Measurements from ENCODE around the gene SOX30. TPM values are rescaled to one million over a fixed set of nuclear protein-coding genes. Genes with fewer than 3 reads are reported as not detected.

SOX30 gene
- total RNA-seq, 1 experiment from 2014 or later: 0.42 TPM

- Histone ChIP-seq H3K27me3 (ENCODE audit: control insufficient read depth, insufficient read depth, low read length) (no peaks in the 10 kb centered on the region; the same call in none of the 2 replicates), H3K36me3 (replicated peaks; ENCODE audit: control insufficient read depth, insufficient read depth, low read length) (no peaks in the 10 kb centered on the region), H3K4me3 (ENCODE audit: insufficient read depth, low read depth, low read length) (no peak overlapping the region)
- no peak for DNase-seq
Observed at GRCh38 chr5:157648275-157648990, 3.8 kb downstream of the SOX30 start.

GRCh38 chr5:157640406-157641066, 11.7 kb downstream of the SOX30 start:
- no peak for DNase-seq
- Histone ChIP-seq H3K36me3 (replicated peaks; ENCODE audit: control insufficient read depth, insufficient read depth, low read length) (no peaks in the 10 kb centered on the region), H3K27me3 (ENCODE audit: control insufficient read depth, insufficient read depth, low read length) (no peaks in the 10 kb centered on the region), H3K4me3 (ENCODE audit: insufficient read depth, low read depth, low read length) (no peak overlapping the region)

- Histone ChIP-seq H3K36me3 (replicated peaks; ENCODE audit: control insufficient read depth, insufficient read depth, low read length) (no peaks in the 10 kb centered on the region), H3K27me3 (ENCODE audit: control insufficient read depth, insufficient read depth, low read length) (no peaks in the 10 kb centered on the region), H3K4me3 (ENCODE audit: insufficient read depth, low read depth, low read length) (no peak overlapping the region)
- DNase-seq: no peak
Observed at GRCh38 chr5:157630341-157630740, 21.9 kb downstream of the SOX30 start.

GRCh38 chr5:157626831-157627230, 25.4 kb downstream of the SOX30 start:
- no peak for DNase-seq
- H3K27me3 ChIP-seq (ENCODE audit: control insufficient read depth, insufficient read depth, low read length): no peaks in the 10 kb centered on the region
- H3K36me3 ChIP-seq (replicated peaks; ENCODE audit: control insufficient read depth, insufficient read depth, low read length): no peaks in the 10 kb centered on the region
- H3K4me3 ChIP-seq (ENCODE audit: insufficient read depth, low read depth, low read length): no peak overlapping the region

- H3K27me3 ChIP-seq (ENCODE audit: control insufficient read depth, insufficient read depth, low read length): no peaks in the 10 kb centered on the region
Observed at GRCh38 chr5:157624144-157624543, 28.1 kb downstream of the SOX30 start.

GRCh38 chr5:157620776-157621175, 31.5 kb downstream of the SOX30 start:
- DNase-seq: no peak
- H3K36me3 ChIP-seq (replicated peaks; ENCODE audit: control insufficient read depth, insufficient read depth, low read length): no peaks in the 10 kb centered on the region
- H3K27me3 ChIP-seq (ENCODE audit: control insufficient read depth, insufficient read depth, low read length): no peaks in the 10 kb centered on the region
- H3K4me3 ChIP-seq (ENCODE audit: insufficient read depth, low read depth, low read length): no peak overlapping the region

More at GRCh38 chr5:157624144-157624543, 28.1 kb downstream of the SOX30 start:
- DNase-seq: no peak
- H3K4me3 ChIP-seq (ENCODE audit: insufficient read depth, low read depth, low read length): no peak overlapping the region
- H3K36me3 ChIP-seq (replicated peaks; ENCODE audit: control insufficient read depth, insufficient read depth, low read length): no peaks in the 10 kb centered on the region

GRCh38 chr5:157618191-157618765, 34.0 kb downstream of the SOX30 start:
- Histone ChIP-seq H3K4me3 (ENCODE audit: insufficient read depth, low read depth, low read length) (no peak overlapping the region), H3K27me3 (ENCODE audit: control insufficient read depth, insufficient read depth, low read length) (no peaks in the 10 kb centered on the region), H3K36me3 (replicated peaks; ENCODE audit: control insufficient read depth, insufficient read depth, low read length) (no peaks in the 10 kb centered on the region)
- no peak for DNase-seq

GRCh38 chr5:157616785-157617184, 35.5 kb downstream of the SOX30 start:
- no peaks in the 10 kb centered on the region for H3K27me3 ChIP-seq (ENCODE audit: control insufficient read depth, insufficient read depth, low read length)
- no peak overlapping the region for H3K4me3 ChIP-seq (ENCODE audit: insufficient read depth, low read depth, low read length)
- H3K36me3 ChIP-seq (replicated peaks; ENCODE audit: control insufficient read depth, insufficient read depth, low read length): no peaks in the 10 kb centered on the region
- DNase-seq: no peak

GRCh38 chr5:157613385-157614245, 38.6 kb downstream of the SOX30 start:
- no peaks in the 10 kb centered on the region for H3K36me3 ChIP-seq (replicated peaks; ENCODE audit: control insufficient read depth, insufficient read depth, low read length)
- H3K4me3 ChIP-seq (ENCODE audit: insufficient read depth, low read depth, low read length): no peak overlapping the region
- DNase-seq: no peak
- no peaks in the 10 kb centered on the region for H3K27me3 ChIP-seq (ENCODE audit: control insufficient read depth, insufficient read depth, low read length)

- H3K36me3 ChIP-seq (replicated peaks; ENCODE audit: control insufficient read depth, insufficient read depth, low read length): no peaks in the 10 kb centered on the region
- no peak overlapping the region for H3K4me3 ChIP-seq (ENCODE audit: insufficient read depth, low read depth, low read length)
- no peaks in the 10 kb centered on the region for H3K27me3 ChIP-seq (ENCODE audit: control insufficient read depth, insufficient read depth, low read length)
- no peak for DNase-seq
Observed at GRCh38 chr5:157612581-157612980, 39.7 kb downstream of the SOX30 start.

- H3K4me3 ChIP-seq (ENCODE audit: insufficient read depth, low read depth, low read length): no peak overlapping the region
- H3K27me3 ChIP-seq (ENCODE audit: control insufficient read depth, insufficient read depth, low read length): no peaks in the 10 kb centered on the region
- no peaks in the 10 kb centered on the region for H3K36me3 ChIP-seq (replicated peaks; ENCODE audit: control insufficient read depth, insufficient read depth, low read length)
- no peak for DNase-seq
Observed at GRCh38 chr5:157611571-157612476, 40.4 kb downstream of the SOX30 start.

GRCh38 chr5:157610990-157611389, 41.2 kb downstream of the SOX30 start:
- DNase-seq: no peak
- no peaks in the 10 kb centered on the region for H3K36me3 ChIP-seq (replicated peaks; ENCODE audit: control insufficient read depth, insufficient read depth, low read length)
- H3K4me3 ChIP-seq (ENCODE audit: insufficient read depth, low read depth, low read length): no peak overlapping the region
- H3K27me3 ChIP-seq (ENCODE audit: control insufficient read depth, insufficient read depth, low read length): no peaks in the 10 kb centered on the region

- Histone ChIP-seq H3K36me3 (replicated peaks; ENCODE audit: control insufficient read depth, insufficient read depth, low read length) (no peaks in the 10 kb centered on the region), H3K4me3 (ENCODE audit: insufficient read depth, low read depth, low read length) (no peak overlapping the region), H3K27me3 (ENCODE audit: control insufficient read depth, insufficient read depth, low read length) (no peaks in the 10 kb centered on the region)
- no peak for DNase-seq
Observed at GRCh38 chr5:157608972-157609565, 43.2 kb downstream of the SOX30 start.
